AG04449 (cell line): ENCODE results near the gene TYW1.
"Not testable (repeated sequence)": the region's sequence is repeated elsewhere in the genome, so short reads cannot be mapped to it uniquely, and the experiment has no call there.

Experiments used
- CTCF ChIA-PET: fragments of 350-600 bp; formaldehyde crosslinking; extraction: SDS; loops from one replicate; lab custom pipeline; 2021; ENCODE audit warnings: antibody characterized with exemption; lab: Yijun Ruan, JAX
- POLR2A ChIA-PET: fragments of 400-600, 350-600 bp; formaldehyde crosslinking; extraction: SDS; loops from one replicate; lab custom pipeline; 2020; ENCODE audit warnings: antibody characterized with exemption, inconsistent platforms; lab: Yijun Ruan, JAX
- DNase-seq: peaks from one replicate; pipeline ENCODE4 v3.0.0-alpha.2; 2010; ENCODE audit warnings: low read depth, low spot score
- H3K4me3 ChIP-seq: 2 replicates; pipeline ENCODE4 v1.5.1; 2011; ENCODE audit warnings: low read depth, mild to moderate bottlenecking, control low read depth, low read length
- TF ChIP-seq, protein P1 (sequence below): IDR thresholded peaks from one replicate; pipeline ENCODE4 v1.5.1; 2011; ENCODE audit warnings: mild to moderate bottlenecking, moderate library complexity, low read length, control low read depth, inconsistent platforms; ENCODE audit not compliant: insufficient read depth; ENCODE audit errors: missing control alignments

The TYW1 gene, protein sequence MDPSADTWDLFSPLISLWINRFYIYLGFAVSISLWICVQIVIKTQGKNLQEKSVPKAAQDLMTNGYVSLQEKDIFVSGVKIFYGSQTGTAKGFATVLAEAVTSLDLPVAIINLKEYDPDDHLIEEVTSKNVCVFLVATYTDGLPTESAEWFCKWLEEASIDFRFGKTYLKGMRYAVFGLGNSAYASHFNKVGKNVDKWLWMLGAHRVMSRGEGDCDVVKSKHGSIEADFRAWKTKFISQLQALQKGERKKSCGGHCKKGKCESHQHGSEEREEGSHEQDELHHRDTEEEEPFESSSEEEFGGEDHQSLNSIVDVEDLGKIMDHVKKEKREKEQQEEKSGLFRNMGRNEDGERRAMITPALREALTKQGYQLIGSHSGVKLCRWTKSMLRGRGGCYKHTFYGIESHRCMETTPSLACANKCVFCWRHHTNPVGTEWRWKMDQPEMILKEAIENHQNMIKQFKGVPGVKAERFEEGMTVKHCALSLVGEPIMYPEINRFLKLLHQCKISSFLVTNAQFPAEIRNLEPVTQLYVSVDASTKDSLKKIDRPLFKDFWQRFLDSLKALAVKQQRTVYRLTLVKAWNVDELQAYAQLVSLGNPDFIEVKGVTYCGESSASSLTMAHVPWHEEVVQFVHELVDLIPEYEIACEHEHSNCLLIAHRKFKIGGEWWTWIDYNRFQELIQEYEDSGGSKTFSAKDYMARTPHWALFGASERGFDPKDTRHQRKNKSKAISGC

DNA sequence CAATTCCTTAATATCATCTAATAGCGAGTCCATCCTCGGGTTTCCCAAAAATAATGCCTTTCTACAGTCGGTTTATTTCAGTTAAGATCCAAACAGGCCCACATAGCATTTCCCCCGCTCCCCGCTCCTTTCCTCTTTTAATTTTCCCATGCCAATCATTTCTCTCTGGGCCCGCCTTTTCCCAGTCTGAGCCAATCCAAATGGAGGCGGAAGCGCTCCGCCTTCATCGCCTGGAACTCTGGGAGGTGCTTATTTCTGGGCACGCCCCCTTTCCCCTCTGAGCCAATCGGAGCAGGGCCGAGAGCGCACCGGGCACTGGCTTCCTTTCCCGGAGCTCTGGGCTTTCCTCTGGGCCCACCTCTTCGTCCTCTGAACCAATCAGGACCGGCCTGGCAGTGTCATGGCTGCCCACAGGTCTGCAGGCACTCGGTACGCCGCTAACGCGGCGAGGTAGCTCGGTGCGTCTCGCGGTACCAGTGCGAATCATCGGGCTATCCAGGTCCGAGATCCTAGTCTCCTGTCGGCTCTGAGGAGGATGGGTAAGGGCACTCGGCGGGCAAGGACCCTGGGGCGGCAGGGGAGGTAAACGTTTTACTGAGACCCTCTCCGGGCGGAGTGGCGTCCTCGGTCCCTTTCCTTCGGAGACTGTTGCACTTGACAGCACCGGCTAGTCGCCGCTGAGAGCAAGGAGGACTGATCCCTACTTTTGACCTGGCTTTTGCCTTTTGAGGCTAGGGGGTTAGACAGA, at the start of gene TYW1:
TYW1 (plus strand) TSS at position 390 of the 748 bp plus-strand sequence; CDS start at position 536, 146 bp downstream.
- CTCF ChIA-PET, POLR2A ChIA-PET: not testable (repeated sequence)
- H3K4me3 ChIP-seq: peak within 1 kb of the TSS; percentile 73
- peak; percentile 73 for DNase-seq

DNA sequence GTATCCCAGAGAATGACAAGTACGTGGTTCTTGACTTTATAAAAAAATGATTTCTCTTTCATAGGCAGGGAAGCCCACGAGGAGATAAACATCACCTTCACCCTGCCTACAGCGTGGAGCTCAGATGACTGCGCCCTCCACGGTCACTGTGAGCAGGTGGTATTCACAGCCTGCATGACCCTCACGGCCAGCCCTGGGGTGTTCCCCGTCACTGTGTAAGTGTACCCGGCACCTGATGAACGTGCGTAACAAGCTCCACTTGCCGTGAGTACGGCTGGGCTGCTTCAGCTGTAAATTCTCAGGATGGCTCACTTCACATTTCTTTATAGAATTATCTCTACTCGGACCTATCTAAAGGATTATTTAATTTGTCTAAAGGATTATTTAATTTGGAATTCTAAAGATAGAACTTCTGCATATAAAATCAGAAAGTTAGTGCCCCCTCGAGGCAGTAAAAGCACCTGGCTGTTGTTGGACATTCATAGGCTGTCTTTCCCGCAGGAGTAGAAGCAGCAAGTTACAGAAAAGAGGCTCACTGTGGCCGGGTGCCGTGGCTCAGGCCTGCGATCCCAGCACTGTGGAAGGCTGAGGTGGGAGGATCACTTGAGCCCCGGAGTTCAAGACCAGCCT, 48.0 kb upstream of the TYW1 start:
- DNase-seq: no peak
- TF ChIP-seq, protein P1, sequence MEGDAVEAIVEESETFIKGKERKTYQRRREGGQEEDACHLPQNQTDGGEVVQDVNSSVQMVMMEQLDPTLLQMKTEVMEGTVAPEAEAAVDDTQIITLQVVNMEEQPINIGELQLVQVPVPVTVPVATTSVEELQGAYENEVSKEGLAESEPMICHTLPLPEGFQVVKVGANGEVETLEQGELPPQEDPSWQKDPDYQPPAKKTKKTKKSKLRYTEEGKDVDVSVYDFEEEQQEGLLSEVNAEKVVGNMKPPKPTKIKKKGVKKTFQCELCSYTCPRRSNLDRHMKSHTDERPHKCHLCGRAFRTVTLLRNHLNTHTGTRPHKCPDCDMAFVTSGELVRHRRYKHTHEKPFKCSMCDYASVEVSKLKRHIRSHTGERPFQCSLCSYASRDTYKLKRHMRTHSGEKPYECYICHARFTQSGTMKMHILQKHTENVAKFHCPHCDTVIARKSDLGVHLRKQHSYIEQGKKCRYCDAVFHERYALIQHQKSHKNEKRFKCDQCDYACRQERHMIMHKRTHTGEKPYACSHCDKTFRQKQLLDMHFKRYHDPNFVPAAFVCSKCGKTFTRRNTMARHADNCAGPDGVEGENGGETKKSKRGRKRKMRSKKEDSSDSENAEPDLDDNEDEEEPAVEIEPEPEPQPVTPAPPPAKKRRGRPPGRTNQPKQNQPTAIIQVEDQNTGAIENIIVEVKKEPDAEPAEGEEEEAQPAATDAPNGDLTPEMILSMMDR: no peak
- H3K4me3 ChIP-seq: no peak overlapping the region
- POLR2A ChIA-PET: no interaction called here
- CTCF ChIA-PET: no interaction called here

DNA sequence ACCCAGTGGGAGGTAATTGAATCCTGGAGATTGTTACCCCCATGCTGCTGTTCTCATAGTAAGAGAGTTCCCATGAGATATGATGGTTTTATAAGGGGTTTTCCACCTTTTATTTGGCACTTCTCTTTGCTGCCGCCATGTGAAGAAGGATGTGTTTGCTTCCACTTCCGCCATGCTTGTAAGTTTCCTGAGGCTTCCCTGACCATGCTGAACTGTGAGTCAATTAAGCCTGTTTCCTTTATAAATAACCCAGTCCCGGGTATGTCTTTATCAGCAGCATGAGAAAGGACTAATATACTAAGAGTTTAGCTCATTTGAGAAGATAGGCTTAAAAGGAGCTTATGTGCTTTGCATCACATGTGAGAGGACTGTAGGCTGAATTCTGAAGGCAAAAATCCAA, 46.3 kb upstream of the TYW1 start:
- CTCF ChIA-PET: no interaction called here
- TF ChIP-seq, protein P1: no peak
- POLR2A ChIA-PET: no interaction called here
- no peak for DNase-seq
- no peak overlapping the region for H3K4me3 ChIP-seq

DNA sequence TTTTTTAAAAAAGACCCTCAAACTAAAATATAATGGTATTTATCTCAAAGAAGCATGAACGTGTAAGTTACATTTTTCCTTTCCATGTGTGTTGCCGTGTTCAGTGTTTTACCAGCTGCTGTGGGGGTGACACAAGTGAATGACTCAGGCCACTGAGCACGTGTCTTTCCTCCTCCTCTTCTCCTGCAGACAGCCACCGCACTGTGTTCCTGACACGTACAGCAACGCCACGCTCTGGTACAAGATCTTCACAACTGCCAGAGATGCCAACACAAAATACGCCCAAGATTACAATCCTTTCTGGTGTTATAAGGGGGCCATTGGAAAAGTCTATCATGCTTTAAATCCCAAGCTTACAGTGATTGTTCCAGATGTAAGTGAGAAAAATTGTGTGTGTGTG, 45.9 kb upstream of the TYW1 start:
- TF ChIP-seq, protein P1: no peak
- no peak overlapping the region for H3K4me3 ChIP-seq
- ChIA-PET CTCF (no interaction called here), POLR2A (no interaction called here)
- no peak for DNase-seq

DNA sequence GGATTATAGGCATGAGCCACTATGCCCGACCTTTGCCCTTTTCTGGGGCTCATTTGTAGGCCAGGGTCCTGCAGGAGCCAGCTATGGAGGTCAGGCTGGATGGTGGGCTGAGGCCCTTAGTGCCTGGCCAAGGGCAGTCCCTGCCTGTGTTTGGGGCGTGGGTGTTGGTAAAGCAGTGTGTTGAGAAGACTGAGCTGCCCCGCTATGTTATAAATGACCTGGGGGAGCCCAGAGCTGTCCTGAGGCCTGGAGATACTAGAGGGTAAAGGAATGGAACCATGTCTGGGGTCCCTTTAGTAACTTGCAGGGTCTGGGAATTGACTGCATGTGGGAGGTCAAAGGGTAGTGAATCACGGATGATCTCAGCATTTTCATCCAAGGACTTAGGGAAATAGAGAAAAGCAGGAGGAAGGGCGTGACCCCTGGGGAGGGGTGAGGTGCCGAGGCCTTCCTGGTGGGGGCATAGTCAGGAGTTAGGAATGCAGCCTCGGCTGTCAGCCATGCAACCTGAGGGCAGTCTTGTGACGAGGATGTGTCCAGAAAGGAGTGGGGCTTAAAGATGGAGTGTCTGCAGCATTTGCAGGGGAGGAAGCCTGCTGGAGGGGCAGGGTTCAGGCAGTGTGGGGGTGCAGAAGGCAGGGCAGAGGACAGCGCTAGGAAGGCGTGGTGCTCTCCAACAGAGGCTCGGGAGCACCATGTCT, 44.1 kb upstream of the TYW1 start:
- ChIA-PET POLR2A (no interaction called here), CTCF (no interaction called here)
- TF ChIP-seq, protein P1: no peak
- H3K4me3 ChIP-seq: no peak overlapping the region
- no peak for DNase-seq

DNA sequence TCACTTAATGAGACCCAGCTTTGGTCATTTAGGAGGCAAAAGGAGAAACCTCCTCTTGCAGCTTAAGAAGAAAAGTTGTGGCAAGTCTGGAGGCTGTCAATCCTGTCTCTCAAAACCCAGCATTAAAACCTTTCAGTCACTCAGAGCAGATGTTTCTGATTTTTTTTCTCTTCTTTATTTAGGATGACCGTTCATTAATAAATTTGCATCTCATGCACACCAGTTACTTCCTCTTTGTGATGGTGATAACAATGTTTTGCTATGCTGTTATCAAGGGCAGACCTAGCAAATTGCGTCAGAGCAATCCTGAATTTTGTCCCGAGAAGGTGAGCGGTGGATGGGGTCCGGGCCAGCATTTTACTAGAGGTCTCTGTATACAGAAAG, 43.6 kb upstream of the TYW1 start:
- ChIA-PET CTCF (no interaction called here), POLR2A (no interaction called here)
- no peak for DNase-seq
- H3K4me3 ChIP-seq: no peak overlapping the region
- TF ChIP-seq, protein P1: no peak
